Natural killer cell (primary cell): ENCODE results near the gene ENTREP1. TPM values are rescaled to one million over a fixed set of nuclear protein-coding genes. Genes with fewer than 3 reads are reported as not detected.
"Not testable (repeated sequence)": the region's sequence is repeated elsewhere in the genome, so short reads cannot be mapped to it uniquely, and the experiment has no call there.

Experiments
- ATAC-seq, 3 donors: fragments of 150-1000 bp in 2 of 3; fragments of 200-7000 bp in 1 of 3; cut with Tn5 transposase; 1 replicate in 1 of 3; 2 replicates in 2 of 3; pipeline ENCODE4 v1.10.0; 2021; ENCODE audit warnings: mild to moderate bottlenecking in 2 of 3, moderate library complexity in 2 of 3
- DNase-seq, 2 donors: peaks; one replicate each; pipeline versions ENCODE4 v3.0.0 to v3.0.0-alpha.2; 2013 to 2021; ENCODE audit warnings: mixed read lengths in 1 of 2
- H3K27ac ChIP-seq: one replicate; pipeline ENCODE4 v1.5.1; 2013; ENCODE audit warnings: mild to moderate bottlenecking, low read length
- H3K27me3 ChIP-seq: one replicate; pipeline ENCODE4 v1.6.1; 2013; ENCODE audit warnings: low read length; ENCODE audit not compliant: control insufficient read depth, insufficient read depth
- H3K36me3 ChIP-seq: one replicate; pipeline ENCODE4 v1.6.1; 2013; ENCODE audit warnings: low read length; ENCODE audit not compliant: control insufficient read depth, insufficient read depth
- H3K4me1 ChIP-seq: one replicate; pipeline ENCODE4 v1.6.1; 2013; ENCODE audit warnings: low read length; ENCODE audit not compliant: control insufficient read depth, insufficient read depth
- H3K4me3 ChIP-seq: one replicate; pipeline ENCODE4 v1.5.1; 2013; ENCODE audit warnings: low read length
- H3K9me3 ChIP-seq: one replicate; pipeline ENCODE4 v1.6.1; 2013; ENCODE audit warnings: low read length; ENCODE audit not compliant: control insufficient read depth, insufficient read depth
- H3K27ac Mint-ChIP-seq, 2 donors: one replicate each; pipeline ENCODE4 v1.8.0; 2022; ENCODE audit warnings: mild to moderate bottlenecking in 2 of 2, mixed read lengths in 2 of 2, moderate library complexity in 1 of 2
- H3K27me3 Mint-ChIP-seq, 2 donors: one replicate each; pipeline ENCODE4 v1.8.0; 2022; ENCODE audit warnings: low read depth in 2 of 2, mixed read lengths in 2 of 2
- H3K36me3 Mint-ChIP-seq: one replicate; pipeline ENCODE4 v1.8.0; 2022; ENCODE audit warnings: mixed read lengths
- H3K4me1 Mint-ChIP-seq, 2 donors: one replicate each; pipeline ENCODE4 v1.8.0; 2022; ENCODE audit warnings: mixed read lengths in 2 of 2
- H3K4me3 Mint-ChIP-seq: one replicate; pipeline ENCODE4 v1.8.0; 2022; ENCODE audit warnings: mild to moderate bottlenecking, moderate library complexity, mixed read lengths
- H3K9me3 Mint-ChIP-seq, 2 donors: one replicate each; pipeline ENCODE4 v1.8.0; 2022; ENCODE audit warnings: mixed read lengths in 2 of 2
- WGBS: methylation state at CpG from one replicate; pipeline ENCODE4 v1.1.7; 2013; ENCODE audit warnings: missing lambda C conversion rate; ENCODE audit not compliant: insufficient coverage; 5-methylcytosine and 5-hydroxymethylcytosine counted together
- intact Hi-C: fragments of 100-400 bp; cut with micrococcal nuclease; formaldehyde crosslinking; loops from one replicate; pipeline ENCODE4 v1.14.2; 2022
- total RNA-seq, 4 donors: library from RNA; stranded (reverse); fragments of 120-200 nt in 1 of 4; gene quantifications; one replicate each; pipeline versions ENCODE4 v1.2.3 to v1.2.4, GENCODE V29; 2013 to 2022
- TF ChIP-seq, protein P1 (sequence below): fragments of 200-600 bp; IDR thresholded peaks from one replicate; pipeline ENCODE4 v1.8.0; 2022; ENCODE audit warnings: antibody characterized with exemption

ENTREP1 gene
- total RNA-seq, 3 donors from 2014 or later (not counting 1 experiment from before 2014, with no cell fraction given), result not detected

DNA sequence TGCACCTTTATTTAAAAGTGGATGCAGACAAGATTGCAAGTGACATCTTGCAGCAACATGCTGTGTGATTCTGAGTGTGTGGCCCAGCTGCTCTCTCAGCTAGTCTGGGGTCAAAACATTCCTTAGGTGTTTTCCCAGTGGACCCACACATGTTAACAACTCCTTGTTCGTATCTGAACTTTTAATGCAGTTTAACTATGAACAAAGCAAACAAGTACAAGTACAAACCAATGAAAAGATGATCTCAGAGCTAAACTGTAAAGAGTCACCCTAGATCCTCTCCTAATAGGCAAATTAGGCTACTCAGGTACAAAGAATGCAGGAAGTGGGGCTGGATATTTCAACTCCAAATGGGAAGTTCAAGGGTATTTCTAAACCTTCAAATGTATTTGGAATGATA is 108.4 kb downstream of the ENTREP1 start:
- TF ChIP-seq, protein P1, sequence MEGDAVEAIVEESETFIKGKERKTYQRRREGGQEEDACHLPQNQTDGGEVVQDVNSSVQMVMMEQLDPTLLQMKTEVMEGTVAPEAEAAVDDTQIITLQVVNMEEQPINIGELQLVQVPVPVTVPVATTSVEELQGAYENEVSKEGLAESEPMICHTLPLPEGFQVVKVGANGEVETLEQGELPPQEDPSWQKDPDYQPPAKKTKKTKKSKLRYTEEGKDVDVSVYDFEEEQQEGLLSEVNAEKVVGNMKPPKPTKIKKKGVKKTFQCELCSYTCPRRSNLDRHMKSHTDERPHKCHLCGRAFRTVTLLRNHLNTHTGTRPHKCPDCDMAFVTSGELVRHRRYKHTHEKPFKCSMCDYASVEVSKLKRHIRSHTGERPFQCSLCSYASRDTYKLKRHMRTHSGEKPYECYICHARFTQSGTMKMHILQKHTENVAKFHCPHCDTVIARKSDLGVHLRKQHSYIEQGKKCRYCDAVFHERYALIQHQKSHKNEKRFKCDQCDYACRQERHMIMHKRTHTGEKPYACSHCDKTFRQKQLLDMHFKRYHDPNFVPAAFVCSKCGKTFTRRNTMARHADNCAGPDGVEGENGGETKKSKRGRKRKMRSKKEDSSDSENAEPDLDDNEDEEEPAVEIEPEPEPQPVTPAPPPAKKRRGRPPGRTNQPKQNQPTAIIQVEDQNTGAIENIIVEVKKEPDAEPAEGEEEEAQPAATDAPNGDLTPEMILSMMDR, result no peak
- Histone ChIP-seq H3K4me3 (no peak overlapping the region), H3K27me3 (no peaks in the 10 kb centered on the region), H3K27ac (no peak overlapping the region), H3K4me1 (no peaks in the 10 kb centered on the region), H3K9me3 (no peaks in the 10 kb centered on the region), H3K36me3 (no peaks in the 10 kb centered on the region)
- no peaks in the 10 kb centered on the region for H3K27me3 Mint-ChIP-seq
- H3K4me1 Mint-ChIP-seq, result no peaks in the 10 kb centered on the region
- H3K36me3 Mint-ChIP-seq, result no peaks in the 10 kb centered on the region
- no peaks in the 10 kb centered on the region for H3K9me3 Mint-ChIP-seq
- no peak for DNase-seq
- ATAC-seq, result no peak
- WGBS, result 20% methylated on average over 1 of the region's 1 CpG
- intact Hi-C loops, result no loop called here
- no peak overlapping the region for H3K27ac Mint-ChIP-seq
- H3K4me3 Mint-ChIP-seq, result no peak overlapping the region

- no peaks in the 10 kb centered on the region for H3K27me3 Mint-ChIP-seq
- H3K4me1 Mint-ChIP-seq, result no peaks in the 10 kb centered on the region
- ATAC-seq (no peak), DNase-seq (no peak)
- no peak overlapping the region for H3K27ac Mint-ChIP-seq
- H3K4me3 Mint-ChIP-seq, result no peak overlapping the region
- intact Hi-C loops, result no loop called here
- no peaks in the 10 kb centered on the region for H3K36me3 Mint-ChIP-seq
- 94% methylated on average over 6 of the region's 6 CpGs for WGBS
- no peaks in the 10 kb centered on the region for H3K9me3 Mint-ChIP-seq
- Histone ChIP-seq H3K4me3 (no peak overlapping the region), H3K36me3 (no peaks in the 10 kb centered on the region), H3K4me1 (no peaks in the 10 kb centered on the region), H3K27me3 (no peaks in the 10 kb centered on the region), H3K9me3 (no peaks in the 10 kb centered on the region), H3K27ac (no peak overlapping the region)
- TF ChIP-seq, protein P1, result no peak
Measured at GRCh38 chr9:69433968-69434367, 109.0 kb downstream of the ENTREP1 start.

GRCh38 chr9:69439654-69440053 is 114.6 kb downstream of the ENTREP1 start:
- intact Hi-C loops, result loop anchor here (10.0 kb wide), 1 partner anchor 55 kb away; no protein-coding TSS in a partner anchor
- H3K27me3 Mint-ChIP-seq, H3K27me3 ChIP-seq, H3K36me3 ChIP-seq, H3K36me3 Mint-ChIP-seq, H3K4me1 ChIP-seq, H3K4me3 ChIP-seq, H3K9me3 ChIP-seq, H3K9me3 Mint-ChIP-seq, H3K27ac Mint-ChIP-seq, H3K27ac ChIP-seq, DNase-seq, H3K4me3 Mint-ChIP-seq, ATAC-seq, H3K4me1 Mint-ChIP-seq: not testable (repeated sequence)
- WGBS, result 60% methylated on average over 3 of the region's 4 CpGs

DNA sequence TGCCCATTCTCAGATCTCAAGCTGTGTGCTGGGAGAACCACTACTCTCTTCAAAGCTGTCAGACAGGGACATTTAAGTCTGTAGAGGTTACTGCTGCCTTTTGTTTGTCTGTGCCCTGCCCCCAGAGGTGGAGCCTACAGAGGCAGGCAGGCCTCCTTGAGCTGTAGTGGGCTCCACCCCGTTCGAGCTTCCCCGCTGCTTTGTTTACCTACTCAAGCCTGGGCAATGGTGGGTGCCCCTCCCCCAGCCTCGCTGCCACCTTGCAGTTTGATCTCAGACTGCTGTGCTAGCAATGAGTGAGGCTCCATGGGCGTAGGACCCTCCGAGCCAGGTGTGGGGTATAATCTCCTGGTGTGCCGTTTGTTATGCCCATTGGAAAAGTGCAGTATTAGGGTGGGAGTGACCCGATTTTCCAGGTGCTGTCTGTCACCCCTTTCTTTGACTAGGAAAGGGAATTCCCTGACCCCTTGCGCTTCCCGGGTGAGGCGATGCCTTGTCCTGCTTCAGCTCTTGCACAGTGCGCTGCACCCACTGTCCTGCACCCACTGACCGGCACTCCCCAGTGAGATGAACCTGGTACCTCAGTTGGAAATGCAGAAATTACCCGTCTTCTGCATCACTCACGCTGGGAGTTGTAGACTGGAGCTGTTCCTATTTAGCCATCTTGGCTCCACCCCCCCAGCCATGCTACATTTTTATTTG is 115.4 kb downstream of the ENTREP1 start:
- H3K9me3 Mint-ChIP-seq, H3K36me3 ChIP-seq, H3K9me3 ChIP-seq, H3K36me3 Mint-ChIP-seq, H3K4me1 Mint-ChIP-seq, H3K27ac ChIP-seq, H3K4me3 ChIP-seq, H3K27me3 ChIP-seq, H3K4me1 ChIP-seq, H3K4me3 Mint-ChIP-seq, H3K27ac Mint-ChIP-seq, ATAC-seq, DNase-seq: not testable (repeated sequence)
- peaks cover 3 to 16% of the 10 kb centered on the region in 2 donors for H3K27me3 Mint-ChIP-seq
- intact Hi-C loops, result loop anchor here (10.0 kb wide), 1 partner anchor 56 kb away; no protein-coding TSS in a partner anchor
- WGBS, result 87% methylated on average over 15 of the region's 15 CpGs

Other genes with a start within 250 kb of the ENTREP1 start
- gene TJP2, start 150.9 kb upstream of the ENTREP1 start, total RNA-seq, result 1 to 10 TPM; 6.8 to 10.0 (median 9.6) TPM